Measurements from ENCODE around the gene NPHP4.

Gene NPHP4

GRCh38 chr1:5842679-5843078 lies 149.5 kb downstream of the NPHP4 start:
- H3K36me3 ChIP-seq (ENCODE audit: control insufficient read depth, insufficient read depth, low read length) = no peaks in the 10 kb centered on the region
- H3K9me3 ChIP-seq (ENCODE audit: control insufficient read depth, low read length) = no peaks in the 10 kb centered on the region
- H3K4me3 ChIP-seq (ENCODE audit: extremely low read depth, insufficient read depth, low read length, poor library complexity, severe bottlenecking) = no peak overlapping the region
- H3K4me1 ChIP-seq (ENCODE audit: control insufficient read depth, insufficient read depth, low read length, poor library complexity, severe bottlenecking) = no peaks in the 10 kb centered on the region
- 87 to 96% methylated on average over 9 to 12 of the region's 13 CpGs for WGBS, 2 experiments (ENCODE audit: insufficient coverage in 2 of 2)
- H3K27ac ChIP-seq (ENCODE audit: low read depth, low read length, severe bottlenecking) = no peak overlapping the region

DNA sequence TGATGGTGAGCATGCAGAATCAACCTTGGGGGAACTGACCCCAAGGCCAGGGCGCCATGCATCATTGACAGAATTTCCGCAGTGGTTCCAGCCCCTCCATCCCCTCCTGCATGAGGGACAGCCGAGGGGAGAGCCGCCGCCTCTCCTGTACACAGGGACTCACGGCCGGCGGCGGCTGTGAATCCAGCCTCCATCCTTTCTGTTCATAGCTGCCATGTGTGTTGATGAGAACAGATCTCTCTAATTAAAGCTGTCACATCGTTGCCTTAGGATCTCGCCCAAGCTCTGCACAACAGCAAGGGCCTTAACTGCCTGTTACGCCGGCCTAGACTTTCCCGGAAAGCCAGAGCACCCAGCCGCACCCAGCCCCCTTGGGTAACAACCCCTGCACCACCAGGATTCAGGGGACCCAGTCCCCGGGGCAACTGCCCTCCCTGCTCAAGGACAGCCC lies 151.6 kb downstream of the NPHP4 start:
- no peak overlapping the region for H3K27ac ChIP-seq (ENCODE audit: low read depth, low read length, severe bottlenecking)
- H3K4me1 ChIP-seq (ENCODE audit: control insufficient read depth, insufficient read depth, low read length, poor library complexity, severe bottlenecking) = no peaks in the 10 kb centered on the region
- WGBS, 2 experiments (ENCODE audit: insufficient coverage in 2 of 2) = 83 to 84% methylated on average over 16 of the region's 16 CpGs
- no peaks in the 10 kb centered on the region for H3K36me3 ChIP-seq (ENCODE audit: control insufficient read depth, insufficient read depth, low read length)
- no peaks in the 10 kb centered on the region for H3K9me3 ChIP-seq (ENCODE audit: control insufficient read depth, low read length)
- H3K4me3 ChIP-seq (ENCODE audit: extremely low read depth, insufficient read depth, low read length, poor library complexity, severe bottlenecking) = no peak overlapping the region

- H3K4me3 ChIP-seq (ENCODE audit: extremely low read depth, insufficient read depth, low read length, poor library complexity, severe bottlenecking) = no peak overlapping the region
- H3K36me3 ChIP-seq (ENCODE audit: control insufficient read depth, insufficient read depth, low read length) = no peaks in the 10 kb centered on the region
- H3K27ac ChIP-seq (ENCODE audit: low read depth, low read length, severe bottlenecking) = no peak overlapping the region
- WGBS, 2 experiments (ENCODE audit: insufficient coverage in 2 of 2) = 93 to 95% methylated on average over 7 of the region's 11 CpGs
- H3K4me1 ChIP-seq (ENCODE audit: control insufficient read depth, insufficient read depth, low read length, poor library complexity, severe bottlenecking) = no peaks in the 10 kb centered on the region
- H3K9me3 ChIP-seq (ENCODE audit: control insufficient read depth, low read length) = no peaks in the 10 kb centered on the region
Measured at GRCh38 chr1:5839881-5840550, 152.2 kb downstream of the NPHP4 start.

DNA sequence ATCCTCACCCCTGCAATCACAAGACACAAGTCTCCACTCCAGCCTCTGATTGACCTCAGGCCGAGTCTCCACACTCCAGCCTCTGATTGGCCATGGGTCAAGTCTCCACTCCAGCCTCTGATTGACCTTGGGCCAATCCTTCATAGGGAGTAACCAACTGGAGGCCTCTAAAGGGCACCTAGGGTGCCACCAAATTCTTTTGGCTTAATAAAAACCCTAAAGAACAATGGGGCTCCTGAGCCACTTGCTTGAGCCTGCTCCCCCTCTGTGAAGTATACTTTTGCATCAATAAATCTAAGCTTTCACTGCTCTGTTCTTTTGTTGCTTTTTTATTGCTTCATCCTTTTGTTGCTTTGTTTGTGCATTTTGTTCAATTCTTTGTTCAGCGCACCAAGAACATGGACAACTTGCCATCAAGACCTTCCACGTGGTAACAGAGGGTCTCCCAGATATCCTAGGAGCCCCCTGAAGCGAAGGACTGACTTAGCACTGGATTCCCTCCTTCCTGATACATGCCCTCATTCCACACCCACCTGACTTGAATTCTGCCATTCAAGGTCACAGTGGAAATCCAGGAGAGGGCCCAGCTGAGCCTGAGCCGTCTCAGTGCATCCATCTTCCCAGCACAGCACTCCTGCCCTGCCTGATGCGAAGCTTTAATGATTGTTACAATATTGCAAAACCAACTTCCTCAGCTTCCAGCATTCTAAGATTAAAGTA lies 152.9 kb downstream of the NPHP4 start:
- Histone ChIP-seq H3K27ac (ENCODE audit: low read depth, low read length, severe bottlenecking) (no peak overlapping the region), H3K4me3 (ENCODE audit: extremely low read depth, insufficient read depth, low read length, poor library complexity, severe bottlenecking) (no peak overlapping the region), H3K9me3 (ENCODE audit: control insufficient read depth, low read length) (no peaks in the 10 kb centered on the region), H3K36me3 (ENCODE audit: control insufficient read depth, insufficient read depth, low read length) (no peaks in the 10 kb centered on the region), H3K4me1 (ENCODE audit: control insufficient read depth, insufficient read depth, low read length, poor library complexity, severe bottlenecking) (no peaks in the 10 kb centered on the region)
- 90 to 94% methylated on average over 4 to 6 of the region's 6 CpGs for WGBS, 2 experiments (ENCODE audit: insufficient coverage in 2 of 2)

- Histone ChIP-seq H3K4me1 (ENCODE audit: control insufficient read depth, insufficient read depth, low read length, poor library complexity, severe bottlenecking) (no peaks in the 10 kb centered on the region), H3K27ac (ENCODE audit: low read depth, low read length, severe bottlenecking) (no peak overlapping the region), H3K4me3 (ENCODE audit: extremely low read depth, insufficient read depth, low read length, poor library complexity, severe bottlenecking) (no peak overlapping the region), H3K36me3 (ENCODE audit: control insufficient read depth, insufficient read depth, low read length) (no peaks in the 10 kb centered on the region), H3K9me3 (ENCODE audit: control insufficient read depth, low read length) (no peaks in the 10 kb centered on the region)
- WGBS, 2 experiments (ENCODE audit: insufficient coverage in 2 of 2) = 88 to 96% methylated on average over 12 of the region's 19 CpGs
Measured at GRCh38 chr1:5837976-5838653, 154.1 kb downstream of the NPHP4 start.

- H3K36me3 ChIP-seq (ENCODE audit: control insufficient read depth, insufficient read depth, low read length) = no peaks in the 10 kb centered on the region
- no peak overlapping the region for H3K4me3 ChIP-seq (ENCODE audit: extremely low read depth, insufficient read depth, low read length, poor library complexity, severe bottlenecking)
- H3K27ac ChIP-seq (ENCODE audit: low read depth, low read length, severe bottlenecking) = no peak overlapping the region
- no peaks in the 10 kb centered on the region for H3K9me3 ChIP-seq (ENCODE audit: control insufficient read depth, low read length)
- H3K4me1 ChIP-seq (ENCODE audit: control insufficient read depth, insufficient read depth, low read length, poor library complexity, severe bottlenecking) = no peaks in the 10 kb centered on the region
- 79 to 84% methylated on average over 14 to 15 of the region's 17 CpGs for WGBS, 2 experiments (ENCODE audit: insufficient coverage in 2 of 2)
Measured at GRCh38 chr1:5836776-5837440, 155.3 kb downstream of the NPHP4 start.

GRCh38 chr1:5835179-5835562 lies 157.1 kb downstream of the NPHP4 start:
- Histone ChIP-seq H3K4me3 (ENCODE audit: extremely low read depth, insufficient read depth, low read length, poor library complexity, severe bottlenecking) (no peak overlapping the region), H3K4me1 (ENCODE audit: control insufficient read depth, insufficient read depth, low read length, poor library complexity, severe bottlenecking) (no peaks in the 10 kb centered on the region)

DNA sequence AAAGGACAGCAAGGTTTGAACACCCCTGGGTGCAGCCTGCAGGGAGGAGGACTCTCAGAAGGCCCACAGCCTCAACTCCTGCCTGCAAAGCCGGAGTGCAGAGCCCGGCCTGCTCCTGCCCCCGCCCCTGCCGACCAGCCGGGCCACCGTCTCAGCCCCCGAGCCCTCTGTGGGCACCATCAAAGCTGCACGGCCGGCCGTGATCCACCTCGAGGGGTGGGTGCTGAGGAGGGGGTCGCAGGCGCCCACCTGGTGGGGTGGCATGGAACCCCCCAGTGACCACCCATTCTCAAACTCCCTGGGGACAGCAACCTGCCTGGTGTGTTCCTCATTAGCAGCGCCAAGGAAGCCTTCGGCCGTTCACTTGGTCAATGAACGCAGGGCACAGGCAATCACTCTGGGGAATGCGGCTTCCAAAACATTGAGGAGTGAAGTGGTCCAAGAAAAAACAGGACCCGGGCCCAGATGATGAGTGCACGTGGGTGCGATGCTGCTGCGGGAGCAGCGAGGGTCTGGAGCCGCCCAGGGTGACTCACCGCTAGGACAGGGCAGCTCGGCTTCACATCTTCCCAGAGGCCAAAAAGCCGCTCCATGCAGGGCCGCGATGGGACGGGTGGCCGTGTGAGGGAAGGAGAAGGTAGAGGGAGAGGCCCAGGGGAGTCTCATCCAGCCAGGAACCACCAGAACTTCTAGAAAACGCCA lies 157.6 kb downstream of the NPHP4 start:
- Histone ChIP-seq H3K9me3 (ENCODE audit: control insufficient read depth, low read length) (no peaks in the 10 kb centered on the region), H3K4me3 (ENCODE audit: extremely low read depth, insufficient read depth, low read length, poor library complexity, severe bottlenecking) (no peak overlapping the region), H3K36me3 (ENCODE audit: control insufficient read depth, insufficient read depth, low read length) (no peaks in the 10 kb centered on the region), H3K4me1 (ENCODE audit: control insufficient read depth, insufficient read depth, low read length, poor library complexity, severe bottlenecking) (no peaks in the 10 kb centered on the region), H3K27ac (ENCODE audit: low read depth, low read length, severe bottlenecking) (no peak overlapping the region)
- 87 to 89% methylated on average over 26 of the region's 32 CpGs for WGBS, 2 experiments (ENCODE audit: insufficient coverage in 2 of 2)

More at GRCh38 chr1:5835179-5835562, 157.1 kb downstream of the NPHP4 start:
- Histone ChIP-seq H3K27ac (ENCODE audit: low read depth, low read length, severe bottlenecking) (no peak overlapping the region), H3K9me3 (ENCODE audit: control insufficient read depth, low read length) (no peaks in the 10 kb centered on the region), H3K36me3 (ENCODE audit: control insufficient read depth, insufficient read depth, low read length) (no peaks in the 10 kb centered on the region)
- 87 to 94% methylated on average over 8 of the region's 8 CpGs for WGBS, 2 experiments (ENCODE audit: insufficient coverage in 2 of 2)

DNA sequence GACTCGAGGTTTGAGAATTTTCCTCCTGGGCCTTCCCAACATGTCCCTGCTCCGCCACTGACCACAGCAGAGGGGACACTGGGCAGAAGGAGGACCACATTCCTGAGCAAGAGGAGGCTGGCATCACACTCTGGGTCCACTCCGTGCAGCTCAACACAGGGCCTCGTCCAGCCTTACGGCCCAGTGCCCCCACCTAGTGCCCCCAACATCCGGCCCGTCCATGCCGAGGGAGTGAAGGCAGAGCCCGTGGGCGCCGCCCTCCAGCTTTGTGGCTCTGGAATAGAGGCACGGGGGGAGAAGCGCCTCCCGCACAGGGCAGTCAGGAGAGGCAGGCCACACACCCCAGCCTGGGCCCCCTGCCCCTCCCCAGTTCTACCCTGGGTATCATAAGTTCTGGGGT lies 158.3 kb downstream of the NPHP4 start:
- WGBS, 2 experiments (ENCODE audit: insufficient coverage in 2 of 2) = 86 to 96% methylated on average over 12 to 14 of the region's 14 CpGs
- no peaks in the 10 kb centered on the region for H3K36me3 ChIP-seq (ENCODE audit: control insufficient read depth, insufficient read depth, low read length)
- H3K4me1 ChIP-seq (ENCODE audit: control insufficient read depth, insufficient read depth, low read length, poor library complexity, severe bottlenecking) = no peaks in the 10 kb centered on the region
- no peaks in the 10 kb centered on the region for H3K9me3 ChIP-seq (ENCODE audit: control insufficient read depth, low read length)
- H3K27ac ChIP-seq (ENCODE audit: low read depth, low read length, severe bottlenecking) = no peak overlapping the region
- no peak overlapping the region for H3K4me3 ChIP-seq (ENCODE audit: extremely low read depth, insufficient read depth, low read length, poor library complexity, severe bottlenecking)
